ENCODE data around the gene PAGE5. TPM values are rescaled to one million over a fixed set of nuclear protein-coding genes. Genes with fewer than 3 reads are reported as not detected.

The PAGE5 gene
- polyA plus RNA-seq (ENCODE audit: insufficient read length in 4 of 4): not detected

GRCh38 chrX:55220119-55220794 lies at the start of gene PAGE5:
PAGE5 (plus strand) TSS chrX:55220346; CDS start chrX:55221383, 1,037 bp downstream.
- DNase-seq (ENCODE audit: low read depth in 4 of 4, low spot score in 3 of 4): no peak

- no peak for DNase-seq (ENCODE audit: low read depth in 4 of 4, low spot score in 3 of 4)
Observed at GRCh38 chrX:55187281-55187680, 32.9 kb upstream of the PAGE5 start.

GRCh38 chrX:55196688-55197087 lies 23.5 kb upstream of the PAGE5 start:
- DNase-seq (ENCODE audit: low read depth in 4 of 4, low spot score in 3 of 4): no peak

- DNase-seq (ENCODE audit: low read depth in 4 of 4, low spot score in 3 of 4): no peak
Observed at GRCh38 chrX:55201930-55202579, 18.1 kb upstream of the PAGE5 start.

GRCh38 chrX:55206162-55206941 lies 13.8 kb upstream of the PAGE5 start:
- no peak for DNase-seq (ENCODE audit: low read depth in 4 of 4, low spot score in 3 of 4)

- no peak for DNase-seq (ENCODE audit: low read depth in 4 of 4, low spot score in 3 of 4)
Observed at GRCh38 chrX:55210931-55211677, 9.0 kb upstream of the PAGE5 start.

- DNase-seq (ENCODE audit: low read depth in 4 of 4, low spot score in 3 of 4): no peak
Observed at GRCh38 chrX:55213381-55213780, 6.8 kb upstream of the PAGE5 start.

GRCh38 chrX:55240788-55241340 lies 20.7 kb downstream of the PAGE5 start:
- DNase-seq (ENCODE audit: low read depth in 4 of 4, low spot score in 3 of 4): peak in 1 of 4 donors; percentile 17

- no peak for DNase-seq (ENCODE audit: low read depth in 4 of 4, low spot score in 3 of 4)
Observed at GRCh38 chrX:55253528-55253927, 33.4 kb downstream of the PAGE5 start.

GRCh38 chrX:55260806-55261205 lies 40.7 kb downstream of the PAGE5 start:
- no peak for DNase-seq (ENCODE audit: low read depth in 4 of 4, low spot score in 3 of 4)

GRCh38 chrX:55264816-55265215 lies 44.7 kb downstream of the PAGE5 start, which contains the start of gene PAGE3:
PAGE3 (minus strand) TSS chrX:55264916; CDS start chrX:55263903, 1,013 bp downstream.
- DNase-seq (ENCODE audit: low read depth in 4 of 4, low spot score in 3 of 4): no peak

Other genes starting within 250 kb of the PAGE5 start
- gene PFKFB1, start 226.2 kb upstream of the PAGE5 start, polyA plus RNA-seq (ENCODE audit: insufficient read length in 4 of 4): under 1 TPM; 0.27 to 0.78 (median 0.42) TPM
- 10 to 100 TPM; 13.0 to 17.5 (median 16.3) TPM for gene APEX2, start 220.0 kb upstream of the PAGE5 start, polyA plus RNA-seq (ENCODE audit: insufficient read length in 4 of 4)
- 100 to 1,000 TPM in 1 of 4 donors, 10 to 100 TPM in 3; 11.7 to 234 (median 13.0) TPM for gene ALAS2, start 189.4 kb upstream of the PAGE5 start, polyA plus RNA-seq (ENCODE audit: insufficient read length in 4 of 4)
- gene PAGE2B, start 145.3 kb upstream of the PAGE5 start, polyA plus RNA-seq (ENCODE audit: insufficient read length in 4 of 4): under 1 TPM in 1 of 4 donors, not detected in 3; 0.66 TPM
- not detected for gene PAGE2, start 131.3 kb upstream of the PAGE5 start, polyA plus RNA-seq (ENCODE audit: insufficient read length in 4 of 4)
- not detected for gene PAGE3, start 44.6 kb downstream of the PAGE5 start, polyA plus RNA-seq (ENCODE audit: insufficient read length in 4 of 4)
- 10 to 100 TPM; 67.6 to 92.9 (median 76.1) TPM for gene MAGEH1, start 231.8 kb downstream of the PAGE5 start, polyA plus RNA-seq (ENCODE audit: insufficient read length in 4 of 4)

Measured in left renal pelvis (tissue), 4 donors.